ENCODE results near the gene OR2AT4. TPM values are rescaled to one million over a fixed set of nuclear protein-coding genes. Genes with fewer than 3 reads are reported as not detected.
"Not testable (repeated sequence)": the region's sequence is repeated elsewhere in the genome, so short reads cannot be mapped to it uniquely, and the experiment has no call there.

The OR2AT4 gene
- total RNA-seq, 6 experiments from 2014 or later: not detected

DNA sequence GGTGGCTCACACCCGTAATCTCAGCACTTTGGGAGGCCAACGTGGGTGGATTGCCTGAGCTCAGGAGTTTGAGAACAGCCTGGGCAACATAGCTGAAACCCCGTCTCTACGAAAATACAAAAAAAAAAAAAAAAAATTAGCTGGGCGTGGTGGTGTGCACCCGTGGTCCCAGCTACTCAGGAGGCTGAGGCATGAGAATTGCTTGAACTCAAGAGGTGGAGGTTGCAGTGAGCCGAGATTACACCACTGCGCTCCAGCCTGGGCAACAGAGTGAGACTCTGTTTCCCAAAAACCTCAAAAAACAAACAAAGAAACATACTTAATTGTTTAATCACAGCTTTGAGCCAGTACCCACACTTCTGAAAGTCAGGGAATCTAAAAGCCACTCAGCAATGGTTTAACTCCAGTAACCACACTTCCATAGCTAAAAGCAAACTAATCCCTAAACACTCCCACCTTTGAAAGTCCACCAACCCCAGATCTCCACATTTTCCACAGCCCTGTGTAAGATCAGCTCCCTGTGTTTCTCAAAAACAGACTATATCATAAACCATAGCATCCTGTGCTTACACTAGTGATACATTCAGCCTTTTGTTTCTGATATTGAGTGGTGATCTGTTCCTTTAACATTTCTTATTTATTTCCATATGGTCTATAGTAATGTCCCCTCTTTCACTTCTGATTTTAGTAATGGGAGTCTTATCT is 4.9 kb upstream of the OR2AT4 start:
- Mint-ChIP-seq H3K4me1 (ENCODE audit: low read depth) (peaks cover 52% of the 10 kb centered on the region), H3K4me3 (no peak overlapping the region), H3K27ac (no peak overlapping the region), H3K36me3 (ENCODE audit: low read depth) (no peaks in the 10 kb centered on the region), H3K27me3 (ENCODE audit: insufficient read depth) (peaks cover 17% of the 10 kb centered on the region), H3K9me3 (no peaks in the 10 kb centered on the region)
- no peak for DNase-seq
- TF ChIP-seq, protein P1, sequence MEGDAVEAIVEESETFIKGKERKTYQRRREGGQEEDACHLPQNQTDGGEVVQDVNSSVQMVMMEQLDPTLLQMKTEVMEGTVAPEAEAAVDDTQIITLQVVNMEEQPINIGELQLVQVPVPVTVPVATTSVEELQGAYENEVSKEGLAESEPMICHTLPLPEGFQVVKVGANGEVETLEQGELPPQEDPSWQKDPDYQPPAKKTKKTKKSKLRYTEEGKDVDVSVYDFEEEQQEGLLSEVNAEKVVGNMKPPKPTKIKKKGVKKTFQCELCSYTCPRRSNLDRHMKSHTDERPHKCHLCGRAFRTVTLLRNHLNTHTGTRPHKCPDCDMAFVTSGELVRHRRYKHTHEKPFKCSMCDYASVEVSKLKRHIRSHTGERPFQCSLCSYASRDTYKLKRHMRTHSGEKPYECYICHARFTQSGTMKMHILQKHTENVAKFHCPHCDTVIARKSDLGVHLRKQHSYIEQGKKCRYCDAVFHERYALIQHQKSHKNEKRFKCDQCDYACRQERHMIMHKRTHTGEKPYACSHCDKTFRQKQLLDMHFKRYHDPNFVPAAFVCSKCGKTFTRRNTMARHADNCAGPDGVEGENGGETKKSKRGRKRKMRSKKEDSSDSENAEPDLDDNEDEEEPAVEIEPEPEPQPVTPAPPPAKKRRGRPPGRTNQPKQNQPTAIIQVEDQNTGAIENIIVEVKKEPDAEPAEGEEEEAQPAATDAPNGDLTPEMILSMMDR (IDR thresholded peaks at IDR 0.05): no peak

- DNase-seq: peak; percentile 59
- H3K4me1 Mint-ChIP-seq (ENCODE audit: low read depth): peaks cover 41% of the 10 kb centered on the region
- no peaks in the 10 kb centered on the region for H3K9me3 Mint-ChIP-seq
- TF ChIP-seq, protein P1 (IDR thresholded peaks at IDR 0.05): no peak
- H3K4me3 Mint-ChIP-seq: no peak overlapping the region
- peaks cover 24% of the 10 kb centered on the region for H3K27me3 Mint-ChIP-seq (ENCODE audit: insufficient read depth)
- no peaks in the 10 kb centered on the region for H3K36me3 Mint-ChIP-seq (ENCODE audit: low read depth)
- H3K27ac Mint-ChIP-seq: peak overlapping the region; percentile 11; the same call in 1 of the 2 replicates
Observed at GRCh38 chr11:75100314-75100713, 3.6 kb upstream of the OR2AT4 start.

DNA sequence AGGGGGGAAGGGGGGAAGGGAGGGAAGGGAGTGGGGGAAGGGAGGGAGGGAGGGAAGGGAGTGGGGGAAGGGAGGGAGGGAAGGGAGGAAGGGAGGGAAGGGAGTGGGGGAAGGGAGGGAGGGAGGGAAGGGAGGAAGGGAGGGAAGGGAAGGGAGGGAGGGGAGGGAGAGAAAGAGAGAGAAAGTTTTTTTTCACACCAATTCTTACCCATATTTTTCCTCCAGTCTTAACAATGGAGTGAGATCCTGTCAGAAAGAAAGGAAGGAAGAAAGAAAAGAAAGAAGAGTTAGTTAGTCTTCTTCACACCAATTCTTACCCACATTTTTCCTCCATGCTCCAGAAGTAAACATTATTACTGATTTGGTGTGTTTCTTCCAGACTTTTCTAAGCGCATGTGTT is 3.0 kb upstream of the OR2AT4 start:
- no peaks in the 10 kb centered on the region for H3K36me3 Mint-ChIP-seq (ENCODE audit: low read depth)

GRCh38 chr11:75098835-75099439 is 2.3 kb upstream of the OR2AT4 start:
- Mint-ChIP-seq H3K27me3 (ENCODE audit: insufficient read depth) (peaks cover 30% of the 10 kb centered on the region), H3K4me1 (ENCODE audit: low read depth) (peaks cover 39% of the 10 kb centered on the region)
- H3K4me3 Mint-ChIP-seq; H3K9me3 Mint-ChIP-seq; DNase-seq; H3K36me3 Mint-ChIP-seq (ENCODE audit: low read depth); H3K27ac Mint-ChIP-seq: not testable (repeated sequence)

More for the DNA sequence above, 3.0 kb upstream of the OR2AT4 start:
- Mint-ChIP-seq H3K27me3 (ENCODE audit: insufficient read depth) (peaks cover 25% of the 10 kb centered on the region), H3K4me1 (ENCODE audit: low read depth) (peaks cover 44% of the 10 kb centered on the region), H3K4me3 (no peak overlapping the region), H3K27ac (no peak overlapping the region; the same call in 1 of the 2 replicates), H3K9me3 (no peaks in the 10 kb centered on the region)
- no peak for DNase-seq
- TF ChIP-seq, protein P1 (IDR thresholded peaks at IDR 0.05): no peak

- H3K27me3 Mint-ChIP-seq (ENCODE audit: insufficient read depth): peaks cover 33% of the 10 kb centered on the region
- not testable (repeated sequence) for H3K4me3 Mint-ChIP-seq; H3K9me3 Mint-ChIP-seq; DNase-seq; H3K27ac Mint-ChIP-seq; H3K36me3 Mint-ChIP-seq (ENCODE audit: low read depth)
- peaks cover 31% of the 10 kb centered on the region for H3K4me1 Mint-ChIP-seq (ENCODE audit: low read depth)
Observed at GRCh38 chr11:75098181-75098580, 1.5 kb upstream of the OR2AT4 start.

DNA sequence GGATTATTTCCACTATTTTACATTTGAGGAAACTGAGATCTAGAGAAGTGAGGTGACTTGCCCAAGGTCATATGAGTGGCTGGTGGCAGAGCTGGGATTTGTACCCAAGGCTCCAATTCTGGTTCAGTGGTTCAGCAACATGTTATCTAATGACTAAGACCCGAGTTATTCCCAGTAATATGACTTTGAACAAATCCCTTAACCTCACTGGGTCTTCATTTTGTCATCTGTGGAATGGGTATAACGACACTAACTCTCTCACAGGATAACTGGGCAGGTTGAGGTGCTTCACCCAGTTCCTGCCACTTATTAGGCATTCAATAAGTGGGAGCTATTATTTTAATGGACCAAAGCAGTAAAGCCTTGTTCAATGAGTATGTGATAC is 489 bp upstream of the OR2AT4 start:
- DNase-seq: no peak
- no peak overlapping the region for H3K27ac Mint-ChIP-seq
- TF ChIP-seq, protein P1 (IDR thresholded peaks at IDR 0.05): no peak
- H3K27me3 Mint-ChIP-seq (ENCODE audit: insufficient read depth): peaks cover 33% of the 10 kb centered on the region
- H3K36me3 Mint-ChIP-seq (ENCODE audit: low read depth): no peaks in the 10 kb centered on the region
- peaks cover 26% of the 10 kb centered on the region for H3K4me1 Mint-ChIP-seq (ENCODE audit: low read depth)
- no peaks in the 10 kb centered on the region for H3K9me3 Mint-ChIP-seq
- no peak overlapping the region for H3K4me3 Mint-ChIP-seq

DNA sequence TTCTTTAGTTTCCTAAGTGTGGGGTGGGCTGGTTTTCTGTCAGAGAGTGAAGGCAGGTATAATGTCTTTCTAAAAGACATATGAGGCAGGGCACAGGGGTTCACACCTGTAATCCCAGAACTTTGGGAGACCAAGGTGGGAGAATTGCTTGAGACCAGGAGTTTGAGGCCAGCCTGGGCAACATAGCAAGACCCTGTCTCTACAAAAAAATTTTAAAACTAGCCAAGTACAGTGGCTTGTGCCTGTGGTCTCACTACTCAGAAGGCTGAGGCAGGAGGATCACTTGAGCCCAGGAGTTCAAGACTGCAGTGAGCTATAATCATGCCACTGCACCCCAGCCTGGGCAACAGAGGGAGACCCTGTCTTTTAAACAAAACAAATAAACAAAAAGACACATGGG is 2.3 kb downstream of the OR2AT4 start:
- Mint-ChIP-seq H3K9me3 (peaks cover 20% of the 10 kb centered on the region), H3K27me3 (ENCODE audit: insufficient read depth) (peaks cover 38% of the 10 kb centered on the region), H3K4me1 (ENCODE audit: low read depth) (peaks cover 12% of the 10 kb centered on the region)
- H3K36me3 Mint-ChIP-seq (ENCODE audit: low read depth); DNase-seq; H3K4me3 Mint-ChIP-seq; H3K27ac Mint-ChIP-seq: not testable (repeated sequence)
